Activated naive CD4-positive, alpha-beta T cell treated with anti-CD3 and anti-CD28 coated beads, Interleukin-2, amount 10 ng/mL, durations not matched to agents 7 days and 5 days (primary cell): Measurements from ENCODE around the gene GPR146.
"Not testable (repeated sequence)": the region's sequence is repeated elsewhere in the genome, so short reads cannot be mapped to it uniquely, and the experiment has no call there.

ENCODE experiments used
- CTCF ChIA-PET: fragments of 350-600 bp; sonication (Branson Sonifier 250); formaldehyde crosslinking; loops from one replicate; lab custom pipeline; 2021; ENCODE audit warnings: antibody characterized with exemption; lab: Charles Lee
- DNase-seq: peaks from one replicate; pipeline ENCODE4 v3.0.0-alpha.2; 2020
- H3K27ac Mint-ChIP-seq: one replicate; pipeline ENCODE4 v1.8.0; 2021; ENCODE audit warnings: mild to moderate bottlenecking, moderate library complexity, mixed read lengths
- H3K27me3 Mint-ChIP-seq: one replicate; pipeline ENCODE4 v1.8.0; 2021; ENCODE audit warnings: mild to moderate bottlenecking, mixed read lengths
- H3K36me3 Mint-ChIP-seq: one replicate; pipeline ENCODE4 v1.8.0; 2021; ENCODE audit warnings: mixed read lengths
- H3K4me1 Mint-ChIP-seq: one replicate; pipeline ENCODE4 v1.8.0; 2021; ENCODE audit warnings: mixed read lengths
- H3K4me3 Mint-ChIP-seq: one replicate; pipeline ENCODE4 v1.8.0; 2021; ENCODE audit warnings: mild to moderate bottlenecking, moderate library complexity, mixed read lengths
- H3K9me3 Mint-ChIP-seq: one replicate; pipeline ENCODE4 v1.8.0; 2021; ENCODE audit warnings: mixed read lengths

The GPR146 gene

GRCh38 chr7:1036164-1036928 is 8.0 kb upstream of the GPR146 start:
- H3K27me3 Mint-ChIP-seq, H3K36me3 Mint-ChIP-seq, H3K27ac Mint-ChIP-seq, H3K4me3 Mint-ChIP-seq, DNase-seq, H3K9me3 Mint-ChIP-seq: not testable (repeated sequence)
- peaks cover 26% of the 10 kb centered on the region for H3K4me1 Mint-ChIP-seq
- CTCF ChIA-PET, result interaction anchor here (1.2 kb wide), 1 partner anchor 43 kb away, joined by 3 read pairs; no protein-coding TSS in a partner anchor

GRCh38 chr7:1040233-1040632 is 4.1 kb upstream of the GPR146 start:
- H3K36me3 Mint-ChIP-seq, DNase-seq, H3K4me3 Mint-ChIP-seq, H3K27me3 Mint-ChIP-seq, H3K27ac Mint-ChIP-seq, H3K9me3 Mint-ChIP-seq: not testable (repeated sequence)
- H3K4me1 Mint-ChIP-seq, result peaks cover 27% of the 10 kb centered on the region
- CTCF ChIA-PET, result interaction anchor here (0.7 kb wide), 1 partner anchor 144 kb away, joined by 3 read pairs; no protein-coding TSS in a partner anchor

GRCh38 chr7:1040790-1041189 is 3.6 kb upstream of the GPR146 start:
- Mint-ChIP-seq H3K27me3 (no peaks in the 10 kb centered on the region), H3K36me3 (peaks cover 1% of the 10 kb centered on the region), H3K4me1 (peaks cover 32% of the 10 kb centered on the region), H3K27ac (no peak overlapping the region), H3K9me3 (no peaks in the 10 kb centered on the region), H3K4me3 (no peak overlapping the region)
- no peak for DNase-seq
- CTCF ChIA-PET, result interaction anchor here (5.2 kb wide), 1 partner anchor 47 kb away, joined by 43 read pairs; no protein-coding TSS in a partner anchor

- H3K27me3 Mint-ChIP-seq, result no peaks in the 10 kb centered on the region
- no peak overlapping the region for H3K4me3 Mint-ChIP-seq
- no peak overlapping the region for H3K27ac Mint-ChIP-seq
- H3K36me3 Mint-ChIP-seq, result no peaks in the 10 kb centered on the region
- no peaks in the 10 kb centered on the region for H3K9me3 Mint-ChIP-seq
- H3K4me1 Mint-ChIP-seq, result peaks cover 43% of the 10 kb centered on the region
- CTCF ChIA-PET, result interaction anchor here (1.0 to 5.2 kb wide), 2 partner anchors 21 to 48 kb away, joined by 3 to 43 read pairs; no protein-coding TSS in a partner anchor
- no peak for DNase-seq
Measured at GRCh38 chr7:1041551-1042491, 2.5 kb upstream of the GPR146 start.

- peaks cover 49% of the 10 kb centered on the region for H3K4me1 Mint-ChIP-seq
- no peaks in the 10 kb centered on the region for H3K27me3 Mint-ChIP-seq
- CTCF ChIA-PET, result interaction anchor here (1.0 to 5.2 kb wide), 2 partner anchors 22 to 49 kb away, joined by 3 to 43 read pairs; no protein-coding TSS in a partner anchor
- no peaks in the 10 kb centered on the region for H3K9me3 Mint-ChIP-seq
- DNase-seq, result no peak
- no peaks in the 10 kb centered on the region for H3K36me3 Mint-ChIP-seq
- H3K4me3 Mint-ChIP-seq, result no peak overlapping the region
- peak overlapping the region; percentile 45 for H3K27ac Mint-ChIP-seq
Measured at GRCh38 chr7:1042492-1042833, 1.9 kb upstream of the GPR146 start.

GRCh38 chr7:1043552-1044188 is 676 bp upstream of the GPR146 start:
- Mint-ChIP-seq H3K27ac (peak overlapping the region; percentile 86), H3K27me3 (no peaks in the 10 kb centered on the region), H3K36me3 (no peaks in the 10 kb centered on the region), H3K4me1 (peaks cover 61% of the 10 kb centered on the region), H3K4me3 (peak overlapping the region; percentile 68), H3K9me3 (no peaks in the 10 kb centered on the region)
- no peak for DNase-seq
- CTCF ChIA-PET, result interaction anchor here (1.4 to 5.2 kb wide), 5 partner anchors 10 to 50 kb away, joined by 5 to 43 read pairs (median 11); no protein-coding TSS in a partner anchor

GRCh38 chr7:1045069-1046063 is 1.0 kb downstream of the GPR146 start:
- H3K4me1 Mint-ChIP-seq, result peaks cover 75% of the 10 kb centered on the region
- CTCF ChIA-PET, result interaction anchor here (0.8 to 5.2 kb wide), 10 partner anchors 8 to 131 kb away, joined by 3 to 43 read pairs (median 4); no protein-coding TSS in a partner anchor
- no peaks in the 10 kb centered on the region for H3K27me3 Mint-ChIP-seq
- H3K27ac Mint-ChIP-seq, result peak overlapping the region; percentile 50
- H3K9me3 Mint-ChIP-seq, result no peaks in the 10 kb centered on the region
- peak overlapping the region; percentile 84 for H3K4me3 Mint-ChIP-seq
- no peaks in the 10 kb centered on the region for H3K36me3 Mint-ChIP-seq
- no peak for DNase-seq

GRCh38 chr7:1046722-1047679 is 2.7 kb downstream of the GPR146 start:
- Mint-ChIP-seq H3K36me3 (peaks cover 1% of the 10 kb centered on the region), H3K4me1 (peaks cover 73% of the 10 kb centered on the region), H3K27me3 (no peaks in the 10 kb centered on the region), H3K9me3 (no peaks in the 10 kb centered on the region), H3K4me3 (peak overlapping the region; percentile 84), H3K27ac (peak overlapping the region; percentile 64)
- CTCF ChIA-PET, result interaction anchor here (0.6 to 2.6 kb wide), 5 partner anchors 19 to 90 kb away, joined by 3 to 12 read pairs (median 5); no protein-coding TSS in a partner anchor
- DNase-seq, result peak; percentile 76

- no peak overlapping the region for H3K27ac Mint-ChIP-seq
- CTCF ChIA-PET, result interaction anchor here (1.3 to 2.6 kb wide), 2 partner anchors 9 to 55 kb away, joined by 3 to 12 read pairs; no protein-coding TSS in a partner anchor
- H3K9me3 Mint-ChIP-seq, result no peaks in the 10 kb centered on the region
- DNase-seq, result no peak
- peaks cover 60% of the 10 kb centered on the region for H3K4me1 Mint-ChIP-seq
- H3K27me3 Mint-ChIP-seq, result no peaks in the 10 kb centered on the region
- no peak overlapping the region for H3K4me3 Mint-ChIP-seq
- peaks cover 2% of the 10 kb centered on the region for H3K36me3 Mint-ChIP-seq
Measured at GRCh38 chr7:1049006-1049741, 4.8 kb downstream of the GPR146 start.

- peaks cover 3% of the 10 kb centered on the region for H3K36me3 Mint-ChIP-seq
- DNase-seq, result no peak
- H3K27me3 Mint-ChIP-seq, result no peaks in the 10 kb centered on the region
- no peaks in the 10 kb centered on the region for H3K9me3 Mint-ChIP-seq
- H3K4me3 Mint-ChIP-seq, result no peak overlapping the region
- CTCF ChIA-PET, result interaction anchor here (1.3 kb wide), 1 partner anchor 9 kb away, joined by 3 read pairs; no protein-coding TSS in a partner anchor
- peaks cover 66% of the 10 kb centered on the region for H3K4me1 Mint-ChIP-seq
- H3K27ac Mint-ChIP-seq, result no peak overlapping the region
Measured at GRCh38 chr7:1049801-1050200, 5.5 kb downstream of the GPR146 start.

GRCh38 chr7:1050254-1050906 is 6.0 kb downstream of the GPR146 start:
- no peak for DNase-seq
- peaks cover 5% of the 10 kb centered on the region for H3K36me3 Mint-ChIP-seq
- no peaks in the 10 kb centered on the region for H3K27me3 Mint-ChIP-seq
- H3K4me3 Mint-ChIP-seq, result no peak overlapping the region
- H3K4me1 Mint-ChIP-seq, result peaks cover 66% of the 10 kb centered on the region
- no peak overlapping the region for H3K27ac Mint-ChIP-seq
- H3K9me3 Mint-ChIP-seq, result no peaks in the 10 kb centered on the region
- CTCF ChIA-PET, result interaction anchor here (1.3 to 2.2 kb wide), 3 partner anchors 8 to 57 kb away, joined by 3 to 10 read pairs (median 7); no protein-coding TSS in a partner anchor
